ENCODE measurements around the gene TMEM273.

The TMEM273 gene

GRCh38 chr10:49112098-49112497, 76.1 kb downstream of the TMEM273 start:
- DNase-seq (ENCODE audit: low read depth), result no peak
- no peak for TF ChIP-seq CTCF (conservative IDR thresholded peaks at IDR 0.05; ENCODE audit: low read depth, low read length)
- H3K4me3 ChIP-seq (ENCODE audit: low read depth, low read length), result no peak overlapping the region

GRCh38 chr10:49111320-49111698, 76.9 kb downstream of the TMEM273 start:
- no peak for TF ChIP-seq CTCF (conservative IDR thresholded peaks at IDR 0.05; ENCODE audit: low read depth, low read length)
- no peak overlapping the region for H3K4me3 ChIP-seq (ENCODE audit: low read depth, low read length)
- no peak for DNase-seq (ENCODE audit: low read depth)

GRCh38 chr10:49110684-49111319, 77.4 kb downstream of the TMEM273 start:
- TF ChIP-seq CTCF (conservative IDR thresholded peaks at IDR 0.05; ENCODE audit: low read depth, low read length), result no peak
- H3K4me3 ChIP-seq (ENCODE audit: low read depth, low read length), result no peak overlapping the region
- no peak for DNase-seq (ENCODE audit: low read depth)

GRCh38 chr10:49109669-49110340, 78.4 kb downstream of the TMEM273 start:
- no peak for TF ChIP-seq CTCF (conservative IDR thresholded peaks at IDR 0.05; ENCODE audit: low read depth, low read length)
- no peak overlapping the region for H3K4me3 ChIP-seq (ENCODE audit: low read depth, low read length)
- DNase-seq (ENCODE audit: low read depth), result peak; percentile 65

GRCh38 chr10:49108656-49109055, 79.5 kb downstream of the TMEM273 start:
- no peak overlapping the region for H3K4me3 ChIP-seq (ENCODE audit: low read depth, low read length)
- TF ChIP-seq CTCF (conservative IDR thresholded peaks at IDR 0.05; ENCODE audit: low read depth, low read length), result no peak
- DNase-seq (ENCODE audit: low read depth), result no peak

GRCh38 chr10:49107887-49108267, 80.3 kb downstream of the TMEM273 start:
- no peak overlapping the region for H3K4me3 ChIP-seq (ENCODE audit: low read depth, low read length)
- no peak for DNase-seq (ENCODE audit: low read depth)
- no peak for TF ChIP-seq CTCF (conservative IDR thresholded peaks at IDR 0.05; ENCODE audit: low read depth, low read length)

Measured in choroid plexus epithelial cell (primary cell).